GM19467 (cell line): Measurements from ENCODE around the gene GAP43.
"Not testable (repeated sequence)": the region's sequence is repeated elsewhere in the genome, so short reads cannot be mapped to it uniquely, and the experiment has no call there.

Experiments used
- ATAC-seq: cut with Tn5 transposase; IDR thresholded peaks from one replicate; pipeline ENCODE4 v1.9.1; 2021; ENCODE audit warnings: mild to moderate bottlenecking, moderate library complexity; ENCODE audit not compliant: unreplicated experiment

Gene GAP43

GRCh38 chr3:115741650-115742049, 118.3 kb downstream of the GAP43 start:
- ATAC-seq: no peak

- ATAC-seq: not testable (repeated sequence)
Observed at GRCh38 chr3:115744516-115744915, 121.2 kb downstream of the GAP43 start.

GRCh38 chr3:115752978-115753377, 129.7 kb downstream of the GAP43 start:
- not testable (repeated sequence) for ATAC-seq

- ATAC-seq: no peak
Observed at GRCh38 chr3:115758076-115758763, 134.9 kb downstream of the GAP43 start.

GRCh38 chr3:115760716-115761115, 137.4 kb downstream of the GAP43 start:
- no peak for ATAC-seq

- ATAC-seq: no peak
Observed at GRCh38 chr3:115761927-115762305, 138.6 kb downstream of the GAP43 start.

- ATAC-seq: no peak
Observed at GRCh38 chr3:115766587-115767482, 143.5 kb downstream of the GAP43 start.

GRCh38 chr3:115768661-115769060, 145.4 kb downstream of the GAP43 start:
- ATAC-seq: no peak
